CD8-positive, alpha-beta memory T cell (primary cell): Measurements from ENCODE around the gene CDK4. TPM values are rescaled to one million over a fixed set of nuclear protein-coding genes. Genes with fewer than 3 reads are reported as not detected.

Experiments
- CTCF ChIA-PET: fragments of 350-600 bp; sonication (Branson Sonifier 250); formaldehyde crosslinking; loops from one replicate; lab custom pipeline; 2021; ENCODE audit warnings: antibody characterized with exemption; lab: Charles Lee
- POLR2A ChIA-PET: fragments of 350-600 bp; sonication (Branson Sonifier 250); formaldehyde crosslinking; loops from one replicate; lab custom pipeline; 2021; ENCODE audit warnings: antibody characterized with exemption; lab: Charles Lee
- DNase-seq, 5 donors: peaks; one replicate each; pipeline versions ENCODE4 v3.0.0 to v3.0.0-alpha.2; 2020 to 2022; ENCODE audit warnings: mixed read lengths in 1 of 5
- H3K27ac ChIP-seq: one replicate; pipeline ENCODE4 v1.7.0; 2013; ENCODE audit warnings: low read depth, mild to moderate bottlenecking, low read length, moderate library complexity
- H3K27me3 ChIP-seq: 2 replicates; pipeline ENCODE4 v1.7.0; 2013; ENCODE audit warnings: low read length, mild to moderate bottlenecking; ENCODE audit not compliant: insufficient read depth, poor library complexity, severe bottlenecking
- H3K36me3 ChIP-seq: 2 replicates; pipeline ENCODE4 v1.7.0; 2013; ENCODE audit warnings: mild to moderate bottlenecking, low read length, moderate library complexity; ENCODE audit not compliant: insufficient read depth
- H3K4me1 ChIP-seq: 2 replicates; pipeline ENCODE4 v1.7.0; 2013; ENCODE audit warnings: mild to moderate bottlenecking, low read length, moderate library complexity; ENCODE audit not compliant: insufficient read depth
- H3K4me3 ChIP-seq: 2 replicates; pipeline ENCODE4 v1.7.0; 2013; ENCODE audit warnings: mild to moderate bottlenecking, low read length
- H3K9me3 ChIP-seq: 2 replicates; pipeline ENCODE4 v1.7.0; 2013; ENCODE audit warnings: mild to moderate bottlenecking, low read length
- H3K27ac Mint-ChIP-seq, 8 donors: one replicate each; pipeline ENCODE4 v1.8.0; 2020 to 2021; ENCODE audit warnings: mixed read lengths in 8 of 8, mild to moderate bottlenecking in 6 of 8, inconsistent platforms in 3 of 8, moderate library complexity in 3 of 8
- H3K27me3 Mint-ChIP-seq, 2 donors: one replicate each; pipeline ENCODE4 v1.8.0; 2020 to 2021; ENCODE audit warnings: mixed read lengths in 2 of 2, mild to moderate bottlenecking in 1 of 2, moderate library complexity in 1 of 2
- H3K36me3 Mint-ChIP-seq, 3 donors: one replicate each; pipeline ENCODE4 v1.8.0; 2020 to 2021; ENCODE audit warnings: mixed read lengths in 3 of 3, inconsistent platforms in 1 of 3, mild to moderate bottlenecking in 1 of 3
- H3K4me1 Mint-ChIP-seq, 3 donors: one replicate each; pipeline ENCODE4 v1.8.0; 2020 to 2021; ENCODE audit warnings: mixed read lengths in 3 of 3, inconsistent platforms in 1 of 3, mild to moderate bottlenecking in 1 of 3
- H3K4me3 Mint-ChIP-seq, 7 donors: one replicate each; pipeline ENCODE4 v1.8.0; 2020 to 2021; ENCODE audit warnings: mixed read lengths in 7 of 7, mild to moderate bottlenecking in 6 of 7, moderate library complexity in 4 of 7, inconsistent platforms in 2 of 7
- H3K9me3 Mint-ChIP-seq, 5 donors: one replicate each; pipeline ENCODE4 v1.8.0; 2020 to 2022; ENCODE audit warnings: mixed read lengths in 5 of 5, mild to moderate bottlenecking in 3 of 5, moderate library complexity in 2 of 5, inconsistent platforms in 1 of 5
- polyA plus RNA-seq: library from polyadenylated mRNA; unstranded; fragments of 300-500 nt; fragmentation: Illumina TruSeq; gene quantifications from one replicate; pipeline ENCODE4 v1.2.3, GENCODE V29; 2021
- total RNA-seq, 2 experiments: library from RNA; stranded (reverse); gene quantifications; one replicate each; pipeline ENCODE4 v1.2.3, GENCODE V29; 2021

The CDK4 gene
- total and polyA plus RNA-seq, 3 experiments from 2014 or later: 76.0 to 304 (median 268) TPM

DNA sequence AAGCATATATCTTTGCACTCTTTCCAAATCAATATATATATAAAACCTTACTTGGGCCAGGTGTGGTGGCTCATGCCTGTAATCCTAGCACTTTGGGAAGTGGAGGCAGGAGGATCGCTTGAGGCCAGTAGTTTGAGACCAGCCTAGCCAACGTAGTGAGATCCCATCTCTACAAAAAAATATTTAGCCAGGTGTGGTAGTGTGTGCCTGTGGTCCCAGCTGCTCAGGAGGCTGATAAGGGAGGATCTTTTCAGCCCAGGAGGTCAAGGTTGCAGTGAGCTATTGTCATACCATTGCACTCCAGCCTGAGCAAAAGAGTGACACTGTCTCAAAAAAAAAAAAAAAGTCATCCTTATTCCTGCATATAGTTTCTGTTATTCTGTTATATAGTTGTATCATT, 43.8 kb downstream of the CDK4 start:
- Histone ChIP-seq H3K36me3 (peaks cover 14% of the 10 kb centered on the region), H3K4me3 (no peak overlapping the region), H3K9me3 (peaks cover 3% of the 10 kb centered on the region), H3K4me1 (no peaks in the 10 kb centered on the region), H3K27me3 (no peaks in the 10 kb centered on the region), H3K27ac (no peak overlapping the region)
- ChIA-PET POLR2A (interaction anchor here (0.7 kb wide), 1 partner anchor 180 kb away, joined by 5 read pairs; no protein-coding TSS in a partner anchor), CTCF (no interaction called here)
- H3K36me3 Mint-ChIP-seq: peaks cover 23 to 68% (median 25%) of the 10 kb centered on the region in 3 donors
- H3K4me1 Mint-ChIP-seq: peaks cover 5 to 7% (median 6%) of the 10 kb centered on the region in 3 donors
- H3K9me3 Mint-ChIP-seq: peaks cover 5 to 9% (median 6%) of the 10 kb centered on the region in 5 donors
- no peak for DNase-seq
- H3K27ac Mint-ChIP-seq: no peak overlapping the region
- H3K4me3 Mint-ChIP-seq: no peak overlapping the region
- peaks cover 0 to 1% of the 10 kb centered on the region in 2 donors for H3K27me3 Mint-ChIP-seq

DNA sequence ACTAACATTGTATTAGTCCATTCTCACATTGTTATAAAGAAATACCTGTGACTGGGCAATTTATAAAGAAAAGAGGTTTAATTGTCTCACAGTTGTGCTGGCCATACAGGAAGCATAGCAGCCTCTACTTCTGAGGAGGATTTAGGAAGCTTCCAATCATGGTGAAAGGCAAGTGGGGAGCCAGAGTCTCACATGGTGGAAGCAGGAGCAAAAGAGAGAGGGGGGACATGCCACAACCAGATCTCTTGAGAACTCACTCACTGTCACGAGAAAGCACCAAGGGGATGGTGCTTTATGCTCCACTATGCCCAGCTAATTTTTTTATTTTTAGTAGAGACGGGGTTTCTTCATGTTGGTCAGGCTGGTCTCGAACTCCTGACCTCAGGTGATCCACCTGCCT, 44.9 kb downstream of the CDK4 start:
- CTCF ChIA-PET: interaction anchor here (0.8 kb wide), 1 partner anchor 13 kb away, joined by 3 read pairs; the partner anchor contains the start of gene OS9
- Mint-ChIP-seq H3K36me3 (peaks cover 30 to 70% (median 30%) of the 10 kb centered on the region in 3 donors), H3K27ac (peak overlapping the region in 3 of 8 donors; percentile 31 to 48 (median 38)), H3K4me1 (peaks cover 6 to 13% (median 10%) of the 10 kb centered on the region in 3 donors), H3K27me3 (peaks cover 0 to 1% of the 10 kb centered on the region in 2 donors), H3K4me3 (no peak overlapping the region), H3K9me3 (peaks cover 5 to 9% (median 6%) of the 10 kb centered on the region in 5 donors)
- POLR2A ChIA-PET: no interaction called here
- no peak for DNase-seq
- H3K27me3 ChIP-seq: no peaks in the 10 kb centered on the region
- no peak overlapping the region for H3K4me3 ChIP-seq
- no peaks in the 10 kb centered on the region for H3K4me1 ChIP-seq
- H3K27ac ChIP-seq: no peak overlapping the region
- H3K36me3 ChIP-seq: peaks cover 15% of the 10 kb centered on the region
- peaks cover 3% of the 10 kb centered on the region for H3K9me3 ChIP-seq

DNA sequence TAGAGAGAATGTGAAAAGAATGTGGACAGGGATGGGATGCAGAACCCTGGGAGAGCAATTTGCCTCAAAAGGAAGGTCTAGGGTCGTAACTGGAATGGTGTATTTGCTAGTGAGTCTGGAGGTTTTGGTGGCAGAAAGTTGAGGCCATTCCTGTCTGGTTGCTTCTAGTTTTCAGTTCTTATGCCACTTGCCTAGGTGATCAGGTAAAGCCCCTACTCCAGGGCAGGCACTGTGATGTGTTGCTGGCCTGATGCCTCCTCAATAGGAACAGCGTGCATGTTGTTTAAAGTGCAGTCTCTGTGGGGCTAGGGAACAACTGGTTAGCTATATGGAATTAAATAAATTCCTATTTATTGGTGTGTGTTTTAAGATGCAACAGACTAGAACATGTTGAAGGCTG, 51.8 kb downstream of the CDK4 start:
- H3K4me1 ChIP-seq: peaks cover 4% of the 10 kb centered on the region
- H3K27me3 Mint-ChIP-seq: no peaks in the 10 kb centered on the region
- H3K4me3 Mint-ChIP-seq: peak overlapping the region in 1 of 7 donors; percentile 17
- CTCF ChIA-PET: no interaction called here
- DNase-seq: no peak
- H3K4me1 Mint-ChIP-seq: peaks cover 6 to 48% (median 37%) of the 10 kb centered on the region in 3 donors
- H3K27ac Mint-ChIP-seq: peak overlapping the region in 1 of 8 donors; percentile 52
- no peak overlapping the region for H3K27ac ChIP-seq
- H3K9me3 ChIP-seq: peaks cover 3% of the 10 kb centered on the region
- peaks cover 35% of the 10 kb centered on the region for H3K36me3 ChIP-seq
- no peaks in the 10 kb centered on the region for H3K27me3 ChIP-seq
- peaks cover 5 to 9% (median 6%) of the 10 kb centered on the region in 5 donors for H3K9me3 Mint-ChIP-seq
- peaks cover 31 to 83% (median 41%) of the 10 kb centered on the region in 3 donors for H3K36me3 Mint-ChIP-seq
- H3K4me3 ChIP-seq: no peak overlapping the region
- POLR2A ChIA-PET: no interaction called here

DNA sequence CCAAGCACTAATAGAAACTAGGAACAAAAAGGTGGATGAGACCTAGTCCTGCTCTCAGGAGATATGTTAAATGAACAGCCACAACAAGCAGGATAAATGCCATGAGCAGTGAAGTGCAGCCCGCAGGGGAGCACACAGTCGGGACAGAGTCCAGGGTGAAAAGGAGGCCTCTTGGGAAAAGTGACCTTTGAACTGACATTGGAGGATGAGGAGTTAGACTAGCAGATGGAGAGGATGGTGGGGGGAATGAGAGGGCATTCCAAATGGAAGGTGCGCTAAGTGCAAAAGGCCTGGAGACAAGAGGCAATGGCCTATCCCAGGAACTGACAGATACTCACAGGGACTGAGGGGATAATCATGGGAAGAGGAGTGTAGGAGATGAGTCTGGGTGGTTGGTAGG, 53.7 kb downstream of the CDK4 start:
- H3K4me3 ChIP-seq: no peak overlapping the region
- H3K4me1 ChIP-seq: peaks cover 14% of the 10 kb centered on the region
- peaks cover 0 to 3% (median 0%) of the 10 kb centered on the region in 5 donors for H3K9me3 Mint-ChIP-seq
- no peak overlapping the region for H3K27ac ChIP-seq
- H3K9me3 ChIP-seq: no peaks in the 10 kb centered on the region
- no peaks in the 10 kb centered on the region for H3K27me3 Mint-ChIP-seq
- peak overlapping the region in 2 of 8 donors; percentile 36 to 46 for H3K27ac Mint-ChIP-seq
- H3K4me3 Mint-ChIP-seq: peak overlapping the region in 2 of 7 donors; percentile 1 to 2
- peaks cover 16 to 67% (median 35%) of the 10 kb centered on the region in 3 donors for H3K36me3 Mint-ChIP-seq
- peaks cover 6 to 48% (median 37%) of the 10 kb centered on the region in 3 donors for H3K4me1 Mint-ChIP-seq
- ChIA-PET CTCF (interaction anchor here (1.0 kb wide), 1 partner anchor 85 kb away, joined by 3 read pairs; the partner anchor contains the start of gene TSFM), POLR2A (no interaction called here)
- no peak for DNase-seq
- H3K36me3 ChIP-seq: peaks cover 26% of the 10 kb centered on the region
- H3K27me3 ChIP-seq: no peaks in the 10 kb centered on the region

Other genes with a start within 250 kb of the CDK4 start
- 10 to 100 TPM; 12.7 to 13.2 TPM for gene DDIT3, start 231.8 kb downstream of the CDK4 start, total RNA-seq
- 11.7 TPM for gene DDIT3, start 231.8 kb downstream of the CDK4 start, polyA plus RNA-seq
- 10 to 100 TPM; 49.0 to 54.7 TPM for gene MBD6, start 229.5 kb downstream of the CDK4 start, total RNA-seq
- 4.2 TPM for gene MBD6, start 229.5 kb downstream of the CDK4 start, polyA plus RNA-seq
- 10 to 100 TPM; 98.7 to 99.3 TPM for gene DCTN2, start 205.1 kb downstream of the CDK4 start, total RNA-seq
- gene DCTN2, start 205.1 kb downstream of the CDK4 start, polyA plus RNA-seq: 80.8 TPM
- 1 to 10 TPM; 1.8 to 2.1 TPM for gene KIF5A, start 202.3 kb downstream of the CDK4 start, total RNA-seq
- 0.12 TPM for gene KIF5A, start 202.3 kb downstream of the CDK4 start, polyA plus RNA-seq
- 10 to 100 TPM; 24.7 to 29.7 TPM for gene PIP4K2C, start 161.1 kb downstream of the CDK4 start, total RNA-seq
- 40.6 TPM for gene PIP4K2C, start 161.1 kb downstream of the CDK4 start, polyA plus RNA-seq
- gene DTX3, start 147.5 kb downstream of the CDK4 start, total RNA-seq: 10 to 100 TPM; 16.7 to 18.3 TPM
- 7.2 TPM for gene DTX3, start 147.5 kb downstream of the CDK4 start, polyA plus RNA-seq
- gene ARHGEF25, start 140.9 kb downstream of the CDK4 start, total RNA-seq: 1 to 10 TPM; 1.4 to 1.9 TPM
- gene ARHGEF25, start 140.9 kb downstream of the CDK4 start, polyA plus RNA-seq: not detected
- 1 to 10 TPM; 2.9 to 4.1 TPM for gene B4GALNT1, start 119.1 kb downstream of the CDK4 start, total RNA-seq
- not detected for gene B4GALNT1, start 119.1 kb downstream of the CDK4 start, polyA plus RNA-seq
- 100 to 1,000 TPM in 1 of 2 experiments, 10 to 100 TPM in 1; 96.8 to 103 TPM for gene OS9, start 58.2 kb downstream of the CDK4 start, total RNA-seq
- gene OS9, start 58.2 kb downstream of the CDK4 start, polyA plus RNA-seq: 86.9 TPM
- gene AGAP2, start 13.6 kb downstream of the CDK4 start, total RNA-seq: 10 to 100 TPM; 29.9 to 31.7 TPM
- 6.4 TPM for gene AGAP2, start 13.6 kb downstream of the CDK4 start, polyA plus RNA-seq
- gene TSPAN31, start 7.3 kb downstream of the CDK4 start, total RNA-seq: 10 to 100 TPM; 12.0 to 13.0 TPM
- gene TSPAN31, start 7.3 kb downstream of the CDK4 start, polyA plus RNA-seq: 46.9 TPM
- gene MARCHF9, start 2.8 kb upstream of the CDK4 start, total RNA-seq: 10 to 100 TPM; 26.3 to 27.2 TPM
- gene MARCHF9, start 2.8 kb upstream of the CDK4 start, polyA plus RNA-seq: 5.7 TPM
- 1 to 10 TPM; 7.2 to 7.4 TPM for gene CYP27B1, start 14.8 kb upstream of the CDK4 start, total RNA-seq
- 0.52 TPM for gene CYP27B1, start 14.8 kb upstream of the CDK4 start, polyA plus RNA-seq
- gene METTL1, start 19.8 kb upstream of the CDK4 start, total RNA-seq: 10 to 100 TPM; 69.8 to 74.2 TPM
- gene METTL1, start 19.8 kb upstream of the CDK4 start, polyA plus RNA-seq: 18.6 TPM
- 1 to 10 TPM; 3.5 to 3.9 TPM for gene EEF1AKMT3, start 20.3 kb upstream of the CDK4 start, total RNA-seq
- 3.3 TPM for gene EEF1AKMT3, start 20.3 kb upstream of the CDK4 start, polyA plus RNA-seq
- 10 to 100 TPM; 64.0 to 69.0 TPM for gene TSFM, start 30.5 kb upstream of the CDK4 start, total RNA-seq
- 32.6 TPM for gene TSFM, start 30.5 kb upstream of the CDK4 start, polyA plus RNA-seq
- 1 to 10 TPM; 2.3 to 2.5 TPM for gene AVIL, start 66.4 kb upstream of the CDK4 start, total RNA-seq
- 0.40 TPM for gene AVIL, start 66.4 kb upstream of the CDK4 start, polyA plus RNA-seq
- 10 to 100 TPM; 72.8 to 76.4 TPM for gene CTDSP2, start 94.4 kb upstream of the CDK4 start, total RNA-seq
- gene CTDSP2, start 94.4 kb upstream of the CDK4 start, polyA plus RNA-seq: 55.0 TPM
- 10 to 100 TPM; 10.1 to 11.8 TPM for gene ATP23, start 189.3 kb upstream of the CDK4 start, total RNA-seq
- 22.0 TPM for gene ATP23, start 189.3 kb upstream of the CDK4 start, polyA plus RNA-seq